Measurements from ENCODE around the gene CBL. TPM values are rescaled to one million over a fixed set of nuclear protein-coding genes. Genes with fewer than 3 reads are reported as not detected.

The CBL gene
- total and polyA plus RNA-seq, 9 donors = 3.6 to 17.9 (median 12.3) TPM

DNA sequence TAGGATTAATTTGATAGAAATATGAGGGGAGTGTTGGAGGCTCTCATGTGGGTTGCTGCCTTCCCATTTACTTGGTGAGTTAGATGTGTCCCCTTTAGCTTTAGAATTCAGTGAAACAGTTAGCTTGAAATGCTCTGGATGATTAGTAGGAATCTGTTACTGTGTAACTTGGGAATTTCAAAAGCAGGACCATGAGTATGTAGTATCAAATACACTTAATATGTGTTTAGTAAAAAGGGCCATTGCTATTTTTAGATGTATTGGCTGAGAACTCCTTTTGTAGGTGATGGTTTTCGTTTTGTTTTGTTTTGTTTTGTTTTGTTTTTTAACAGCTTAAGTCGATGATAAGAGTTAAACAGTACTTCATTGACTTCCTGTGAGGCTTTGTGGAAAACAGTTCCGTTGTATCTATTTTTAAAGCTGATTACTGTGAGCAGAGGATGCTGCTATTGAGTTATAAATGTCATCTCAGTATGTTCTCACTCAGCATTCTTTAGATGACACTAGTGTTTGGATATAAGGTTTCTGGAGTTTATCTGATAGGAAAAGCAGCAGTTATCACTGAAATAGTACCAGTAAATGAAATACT, 57.3 kb downstream of the CBL start:
- 3 to 7% (median 4%) methylated on average over 3 of the region's 3 CpGs for WGBS, 3 donors
- Histone ChIP-seq H3K27me3 (no peaks in the 10 kb centered on the region), H3K4me3 (no peak overlapping the region), H3K36me3 (no peaks in the 10 kb centered on the region), H3K4me1 (ENCODE audit: insufficient read depth) (no peaks in the 10 kb centered on the region), H3K9me3 (no peaks in the 10 kb centered on the region), H3K27ac (no peak overlapping the region)
- no peak for TF ChIP-seq EP300 (IDR thresholded peaks at IDR 0.05)
- TF ChIP-seq, protein P1, sequence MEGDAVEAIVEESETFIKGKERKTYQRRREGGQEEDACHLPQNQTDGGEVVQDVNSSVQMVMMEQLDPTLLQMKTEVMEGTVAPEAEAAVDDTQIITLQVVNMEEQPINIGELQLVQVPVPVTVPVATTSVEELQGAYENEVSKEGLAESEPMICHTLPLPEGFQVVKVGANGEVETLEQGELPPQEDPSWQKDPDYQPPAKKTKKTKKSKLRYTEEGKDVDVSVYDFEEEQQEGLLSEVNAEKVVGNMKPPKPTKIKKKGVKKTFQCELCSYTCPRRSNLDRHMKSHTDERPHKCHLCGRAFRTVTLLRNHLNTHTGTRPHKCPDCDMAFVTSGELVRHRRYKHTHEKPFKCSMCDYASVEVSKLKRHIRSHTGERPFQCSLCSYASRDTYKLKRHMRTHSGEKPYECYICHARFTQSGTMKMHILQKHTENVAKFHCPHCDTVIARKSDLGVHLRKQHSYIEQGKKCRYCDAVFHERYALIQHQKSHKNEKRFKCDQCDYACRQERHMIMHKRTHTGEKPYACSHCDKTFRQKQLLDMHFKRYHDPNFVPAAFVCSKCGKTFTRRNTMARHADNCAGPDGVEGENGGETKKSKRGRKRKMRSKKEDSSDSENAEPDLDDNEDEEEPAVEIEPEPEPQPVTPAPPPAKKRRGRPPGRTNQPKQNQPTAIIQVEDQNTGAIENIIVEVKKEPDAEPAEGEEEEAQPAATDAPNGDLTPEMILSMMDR (IDR thresholded peaks at IDR 0.05) = no peak
- no peak for TF ChIP-seq POLR2A (IDR thresholded peaks at IDR 0.05)
- intact Hi-C loops (cut with DNase I) = no loop called here
- DNase-seq = no peak

DNA sequence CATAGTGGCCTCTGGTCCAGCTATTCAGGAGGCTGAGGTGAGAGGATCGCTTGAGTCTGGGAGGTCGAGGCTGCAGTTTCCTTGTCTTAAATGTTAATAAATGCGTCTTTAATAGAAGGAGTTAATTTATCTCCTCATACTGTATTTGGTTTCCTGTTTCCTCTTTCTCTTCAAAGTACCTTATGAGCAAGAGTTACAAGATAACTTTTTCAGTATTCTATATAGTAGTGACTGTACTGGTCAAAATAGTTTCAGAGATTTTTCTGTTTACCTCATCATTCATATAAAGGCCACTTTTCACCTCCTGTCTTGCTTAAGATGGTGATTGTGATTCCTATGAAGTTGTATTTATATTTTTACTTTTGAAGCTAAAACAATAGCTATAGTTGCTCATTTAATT, 59.9 kb downstream of the CBL start:
- Histone ChIP-seq H3K4me3 (no peak overlapping the region), H3K4me1 (ENCODE audit: insufficient read depth) (no peaks in the 10 kb centered on the region), H3K36me3 (no peaks in the 10 kb centered on the region), H3K27ac (no peak overlapping the region), H3K27me3 (no peaks in the 10 kb centered on the region), H3K9me3 (no peaks in the 10 kb centered on the region)
- TF ChIP-seq POLR2A (IDR thresholded peaks at IDR 0.05) (no peak), EP300 (IDR thresholded peaks at IDR 0.05) (no peak)
- TF ChIP-seq, protein P1 (IDR thresholded peaks at IDR 0.05) = no peak
- DNase-seq = no peak
- WGBS, 3 donors = 91 to 96% (median 96%) methylated on average over 3 of the region's 3 CpGs
- intact Hi-C loops (cut with DNase I) = loop anchor here in 1 of 4 donors (5.0 kb wide), 1 partner anchor 709 kb away; no protein-coding TSS in a partner anchor

DNA sequence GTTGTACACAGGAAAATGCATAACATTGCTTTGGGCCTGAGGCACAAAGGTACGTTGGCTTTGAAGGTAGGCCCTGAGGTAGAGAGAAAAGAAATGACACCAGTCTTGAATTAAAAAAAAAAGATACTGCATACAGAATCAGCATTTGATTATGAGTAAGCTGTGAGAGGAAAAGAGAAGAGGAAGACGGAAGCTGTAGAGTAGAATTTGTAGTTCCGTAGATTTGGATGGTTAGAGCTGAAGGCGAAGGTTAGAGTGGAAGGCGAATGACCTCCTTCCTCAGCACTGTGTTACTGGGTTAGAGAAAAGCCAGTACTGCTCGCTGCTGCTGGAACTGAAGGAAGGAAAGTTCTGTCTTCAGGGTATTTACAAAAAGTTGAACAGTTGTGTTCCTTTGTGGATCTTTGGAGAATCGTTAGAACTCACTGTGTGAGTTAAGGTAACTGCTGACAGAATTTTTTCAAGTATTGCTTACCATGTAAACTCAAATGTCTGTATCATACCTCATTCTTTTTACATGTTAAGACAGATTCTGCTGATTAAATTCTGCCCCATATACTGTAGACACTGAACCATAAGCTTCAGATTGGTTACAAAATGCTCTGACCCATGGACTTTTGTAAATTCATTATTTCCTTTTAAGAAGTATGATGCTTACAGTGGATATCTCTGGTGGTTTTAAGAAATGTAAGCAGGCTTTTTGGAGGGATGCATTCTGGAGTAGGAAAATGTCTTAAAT, 60.5 kb downstream of the CBL start:
- intact Hi-C loops (cut with DNase I) = loop anchor here in 1 of 4 donors (5.0 kb wide), 1 partner anchor 709 kb away; no protein-coding TSS in a partner anchor
- no peaks in the 10 kb centered on the region for H3K27me3 ChIP-seq
- no peak for DNase-seq
- no peaks in the 10 kb centered on the region for H3K4me1 ChIP-seq (ENCODE audit: insufficient read depth)
- 70 to 82% (median 77%) methylated on average over 7 of the region's 7 CpGs for whole genome bisulfite sequencing, 3 donors
- no peaks in the 10 kb centered on the region for H3K36me3 ChIP-seq
- no peak overlapping the region for H3K27ac ChIP-seq
- no peak overlapping the region for H3K4me3 ChIP-seq
- no peaks in the 10 kb centered on the region for H3K9me3 ChIP-seq
- TF ChIP-seq EP300 (IDR thresholded peaks at IDR 0.05) (no peak), POLR2A (IDR thresholded peaks at IDR 0.05) (no peak)
- TF ChIP-seq, protein P1 (IDR thresholded peaks at IDR 0.05) = no peak

DNA sequence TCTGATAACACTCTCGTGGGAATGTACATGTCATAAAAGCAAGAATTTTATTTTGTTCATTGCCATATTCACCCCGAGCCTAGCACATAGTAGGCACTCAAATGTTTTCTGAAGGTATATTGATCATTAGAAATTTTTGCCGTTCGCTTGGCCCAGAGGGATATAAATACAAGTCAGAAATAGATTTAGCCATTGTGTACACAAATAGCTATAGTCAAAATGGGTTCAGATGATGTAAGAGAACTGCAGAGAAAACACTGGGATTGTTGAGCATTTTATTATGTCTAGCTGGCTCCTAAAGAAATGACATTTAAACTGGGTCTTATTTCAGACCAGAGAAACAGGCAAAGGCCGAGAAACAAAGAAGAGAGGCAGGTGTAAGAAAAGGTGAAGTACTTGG, 61.5 kb downstream of the CBL start:
- Histone ChIP-seq H3K4me1 (ENCODE audit: insufficient read depth) (no peaks in the 10 kb centered on the region), H3K36me3 (no peaks in the 10 kb centered on the region), H3K27me3 (no peaks in the 10 kb centered on the region), H3K27ac (no peak overlapping the region), H3K9me3 (no peaks in the 10 kb centered on the region), H3K4me3 (no peak overlapping the region)
- TF ChIP-seq, protein P1 (IDR thresholded peaks at IDR 0.05) = no peak
- no peak for TF ChIP-seq POLR2A (IDR thresholded peaks at IDR 0.05)
- 72 to 76% (median 73%) methylated on average over 5 of the region's 5 CpGs for WGBS, 3 donors
- intact Hi-C loops (cut with DNase I) = loop anchor here in 1 of 4 donors (5.0 kb wide), 1 partner anchor 710 kb away; no protein-coding TSS in a partner anchor
- no peak for DNase-seq
